ENCODE data around the gene RASGRP4. TPM values are rescaled to one million over a fixed set of nuclear protein-coding genes. Genes with fewer than 3 reads are reported as not detected.

The RASGRP4 gene
- total RNA-seq, 1 experiment from 2014 or later = not detected

DNA sequence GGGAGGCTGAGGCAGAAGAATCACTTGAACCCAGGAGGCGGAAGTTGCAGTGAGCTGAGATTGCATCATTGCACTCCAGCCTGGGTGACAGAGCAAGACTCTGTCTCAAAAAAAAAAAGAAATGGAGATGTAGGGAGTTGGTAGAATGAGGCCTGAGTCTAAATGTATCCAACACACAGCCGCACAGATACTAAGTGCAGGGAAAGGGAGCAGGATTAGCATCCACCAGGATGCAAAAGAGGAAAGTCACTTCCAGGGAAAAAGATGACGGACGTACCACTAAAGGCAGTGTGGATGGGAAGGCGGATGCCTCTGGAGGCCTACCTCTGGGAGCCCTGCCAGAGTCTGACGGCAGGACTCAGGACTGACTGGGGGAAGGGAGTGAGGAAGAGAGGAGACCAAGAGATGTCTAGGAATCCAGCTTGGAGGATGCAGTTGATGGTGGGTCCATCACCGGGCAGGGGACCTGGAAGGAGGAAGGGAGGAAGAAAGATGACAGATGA lies 16.3 kb downstream of the RASGRP4 start:
- TF ChIP-seq, protein P1, sequence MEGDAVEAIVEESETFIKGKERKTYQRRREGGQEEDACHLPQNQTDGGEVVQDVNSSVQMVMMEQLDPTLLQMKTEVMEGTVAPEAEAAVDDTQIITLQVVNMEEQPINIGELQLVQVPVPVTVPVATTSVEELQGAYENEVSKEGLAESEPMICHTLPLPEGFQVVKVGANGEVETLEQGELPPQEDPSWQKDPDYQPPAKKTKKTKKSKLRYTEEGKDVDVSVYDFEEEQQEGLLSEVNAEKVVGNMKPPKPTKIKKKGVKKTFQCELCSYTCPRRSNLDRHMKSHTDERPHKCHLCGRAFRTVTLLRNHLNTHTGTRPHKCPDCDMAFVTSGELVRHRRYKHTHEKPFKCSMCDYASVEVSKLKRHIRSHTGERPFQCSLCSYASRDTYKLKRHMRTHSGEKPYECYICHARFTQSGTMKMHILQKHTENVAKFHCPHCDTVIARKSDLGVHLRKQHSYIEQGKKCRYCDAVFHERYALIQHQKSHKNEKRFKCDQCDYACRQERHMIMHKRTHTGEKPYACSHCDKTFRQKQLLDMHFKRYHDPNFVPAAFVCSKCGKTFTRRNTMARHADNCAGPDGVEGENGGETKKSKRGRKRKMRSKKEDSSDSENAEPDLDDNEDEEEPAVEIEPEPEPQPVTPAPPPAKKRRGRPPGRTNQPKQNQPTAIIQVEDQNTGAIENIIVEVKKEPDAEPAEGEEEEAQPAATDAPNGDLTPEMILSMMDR (conservative IDR thresholded peaks at IDR 0.05) = no peak
- no peak for TF ChIP-seq EZH2 (IDR thresholded peaks at IDR 0.05; ENCODE audit: low read depth)
- no peaks in the 10 kb centered on the region for H3K9me3 ChIP-seq (ENCODE audit: insufficient read depth, low read depth)
- H3F3A ChIP-seq (ENCODE audit: insufficient read depth, low read depth) = no peaks in the 10 kb centered on the region
- H3K4me1 ChIP-seq (replicated peaks; ENCODE audit: insufficient read depth) = no peaks in the 10 kb centered on the region
- no peaks in the 10 kb centered on the region for H3K79me2 ChIP-seq (ENCODE audit: low read depth)
- no peaks in the 10 kb centered on the region for H3K36me3 ChIP-seq (ENCODE audit: low read depth)
- H3K27ac ChIP-seq = no peak overlapping the region
- no peaks in the 10 kb centered on the region for H3K27me3 ChIP-seq (ENCODE audit: insufficient read depth, low read depth)
- DNase-seq = no peak
- H3K4me2 ChIP-seq = no peak overlapping the region
- H3K4me3 ChIP-seq = no peak overlapping the region
- CTCF ChIA-PET = interaction anchor here (0.7 kb wide), 1 partner anchor 829 kb away, joined by 6 read pairs; no protein-coding TSS in a partner anchor
- H3K9me2 ChIP-seq (ENCODE audit: insufficient read depth) = no peaks in the 10 kb centered on the region
- intact Hi-C loops (cut with micrococcal nuclease; ENCODE audit: unreplicated experiment) = loop anchor here (10.0 kb wide), 1 partner anchor 425 kb away; the partner anchor contains the start of gene ECH1
- H4K20me1 ChIP-seq (ENCODE audit: insufficient read depth) = no peaks in the 10 kb centered on the region
- no peak overlapping the region for H2AFZ ChIP-seq
- no TSS peak for BruUV-seq (replicated peaks)
- POLR2A ChIA-PET (ENCODE audit: unreplicated experiment) = no interaction called here

- ChIA-PET POLR2A (ENCODE audit: unreplicated experiment) (interaction anchor here (0.6 kb wide), 1 partner anchor 495 kb away, joined by 6 read pairs; the partner anchor contains the start of gene NFKBIB), CTCF (interaction anchor here (0.6 kb wide), 1 partner anchor 292 kb away, joined by 3 read pairs; no protein-coding TSS in a partner anchor)
- Histone ChIP-seq H3K4me3 (no peak overlapping the region), H3K9me2 (ENCODE audit: insufficient read depth) (no peaks in the 10 kb centered on the region), H3K36me3 (ENCODE audit: low read depth) (no peaks in the 10 kb centered on the region), H3K79me2 (ENCODE audit: low read depth) (0 out of 2 replicates have a peak, but pooled peaks cover 4% of the 10 kb centered on the region), H3F3A (ENCODE audit: insufficient read depth, low read depth) (no peaks in the 10 kb centered on the region), H3K27ac (no peak overlapping the region), H3K9me3 (ENCODE audit: insufficient read depth, low read depth) (no peaks in the 10 kb centered on the region), H2AFZ (no peak overlapping the region), H3K4me2 (no peak overlapping the region), H4K20me1 (ENCODE audit: insufficient read depth) (no peaks in the 10 kb centered on the region), H3K27me3 (ENCODE audit: insufficient read depth, low read depth) (no peaks in the 10 kb centered on the region), H3K4me1 (replicated peaks; ENCODE audit: insufficient read depth) (peaks cover 8% of the 10 kb centered on the region; the same call in 1 of the 2 replicates)
- no peak for DNase-seq
- no peak for TF ChIP-seq EZH2 (IDR thresholded peaks at IDR 0.05; ENCODE audit: low read depth)
- TF ChIP-seq, protein P1 (conservative IDR thresholded peaks at IDR 0.05) = no peak
- BruUV-seq (replicated peaks) = no TSS peak
- intact Hi-C loops (cut with micrococcal nuclease; ENCODE audit: unreplicated experiment) = loop anchor here (10.0 kb wide), 1 partner anchor 430 kb away; the partner anchor contains the start of gene ECH1
Measured at GRCh38 chr19:38405276-38405675, 20.7 kb downstream of the RASGRP4 start.

DNA sequence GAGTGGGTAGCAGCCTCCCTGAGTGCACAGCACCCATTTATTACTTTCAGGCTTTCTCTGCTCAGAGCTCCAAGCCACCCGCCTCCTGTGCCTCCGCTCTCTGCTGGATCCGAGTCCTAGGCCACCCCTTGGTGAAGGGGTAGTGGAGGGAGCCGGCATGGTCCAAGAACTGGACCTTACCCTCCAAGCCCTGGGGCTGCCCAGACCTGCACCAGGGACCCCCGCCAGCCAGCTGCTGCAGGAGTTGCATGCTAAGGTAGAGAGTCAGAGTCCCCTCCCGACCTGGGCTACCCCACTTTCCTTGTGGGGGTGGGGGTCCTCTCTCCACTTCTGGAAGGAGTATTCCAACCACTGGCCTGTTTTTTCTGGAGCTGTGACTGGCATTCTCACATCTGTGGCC lies 21.2 kb downstream of the RASGRP4 start:
- H3K9me2 ChIP-seq (ENCODE audit: insufficient read depth) = no peaks in the 10 kb centered on the region
- no TSS peak for BruUV-seq (replicated peaks)
- no peak overlapping the region for H3K4me2 ChIP-seq
- H3K27ac ChIP-seq = no peak overlapping the region
- intact Hi-C loops (cut with micrococcal nuclease; ENCODE audit: unreplicated experiment) = loop anchor here (5.0 to 10.0 kb wide), 2 partner anchors 173 to 430 kb away; partner anchors contain the start of gene ECH1
- 0 out of 2 replicates have a peak, but pooled peaks cover 4% of the 10 kb centered on the region for H3K79me2 ChIP-seq (ENCODE audit: low read depth)
- no peaks in the 10 kb centered on the region for H4K20me1 ChIP-seq (ENCODE audit: insufficient read depth)
- DNase-seq = no peak
- POLR2A ChIA-PET (ENCODE audit: unreplicated experiment) = interaction anchor here (0.7 kb wide), 1 partner anchor 43 kb away, joined by 8 read pairs; no protein-coding TSS in a partner anchor
- H3F3A ChIP-seq (ENCODE audit: insufficient read depth, low read depth) = no peaks in the 10 kb centered on the region
- no peaks in the 10 kb centered on the region for H3K9me3 ChIP-seq (ENCODE audit: insufficient read depth, low read depth)
- no peak overlapping the region for H2AFZ ChIP-seq
- peaks cover 8% of the 10 kb centered on the region; the same call in 1 of the 2 replicates for H3K4me1 ChIP-seq (replicated peaks; ENCODE audit: insufficient read depth)
- CTCF ChIA-PET = no interaction called here
- TF ChIP-seq EZH2 (IDR thresholded peaks at IDR 0.05; ENCODE audit: low read depth) = no peak
- H3K4me3 ChIP-seq = no peak overlapping the region
- no peaks in the 10 kb centered on the region for H3K36me3 ChIP-seq (ENCODE audit: low read depth)
- no peaks in the 10 kb centered on the region for H3K27me3 ChIP-seq (ENCODE audit: insufficient read depth, low read depth)
